Panc1 (cell line): ENCODE data around the gene LIN7C. TPM values are rescaled to one million over a fixed set of nuclear protein-coding genes. Genes with fewer than 3 reads are reported as not detected.

Experiments used
- ATAC-seq: fragments of 200-7000 bp; cut with Tn5 transposase; 2 replicates; pipeline ENCODE4 v1.9.1; 2020; ENCODE audit warnings: mild to moderate bottlenecking, moderate library complexity
- BruUV-seq: library from RNA; stranded (reverse); fragments of 400-500 nt; replicated peaks from 2 replicates; lab custom pipeline; 2021; lab: Mats Ljungman, UMichigan
- CTCF ChIA-PET: fragments of 300-600 bp; sonication (Branson Sonifier 250); formaldehyde crosslinking; loops from one replicate; lab custom pipeline; 2022; ENCODE audit warnings: antibody characterized with exemption; lab: Charles Lee
- POLR2A ChIA-PET: fragments of 300-600 bp; sonication (Branson Sonifier 250); formaldehyde crosslinking; loops from one replicate; lab custom pipeline; 2022; ENCODE audit warnings: antibody characterized with exemption; lab: Charles Lee
- DNase-seq: peaks from one replicate; pipeline ENCODE4 v3.0.0-alpha.2; 2010; ENCODE audit warnings: low read depth, low spot score
- H3K27ac ChIP-seq: 2 replicates; pipeline ENCODE4 v1.5.1; 2011; ENCODE audit warnings: mild to moderate bottlenecking, low read length, inconsistent platforms
- H3K27me3 ChIP-seq: fragments of 200-500 bp; sonication (Bioruptor generic); 2 replicates; pipeline ENCODE4 v1.6.0; 2014; ENCODE audit warnings: low read length, inconsistent platforms; ENCODE audit not compliant: control insufficient read depth, insufficient read depth
- H3K36me3 ChIP-seq: fragments of 200-500 bp; sonication (Bioruptor generic); 2 replicates; pipeline ENCODE4 v1.5.1; 2014; ENCODE audit warnings: inconsistent platforms, mild to moderate bottlenecking, low read length, moderate library complexity; ENCODE audit not compliant: control insufficient read depth, insufficient read depth
- H3K4me1 ChIP-seq: 2 replicates; pipeline ENCODE4 v1.5.1; 2011; ENCODE audit warnings: inconsistent platforms, mild to moderate bottlenecking, low read length, moderate library complexity; ENCODE audit not compliant: control insufficient read depth, insufficient read depth
- H3K4me3 ChIP-seq, 2 experiments: 2 replicates each; pipeline ENCODE4 v1.5.1; 2011 to 2012; ENCODE audit warnings: low read depth in 2 of 2, low read length in 2 of 2, mild to moderate bottlenecking in 2 of 2, inconsistent platforms in 1 of 2, moderate library complexity in 1 of 2
- H3K9me3 ChIP-seq: fragments of 200-500 bp; sonication (Bioruptor generic); 2 replicates; pipeline ENCODE4 v1.5.1; 2014; ENCODE audit warnings: low read depth, mild to moderate bottlenecking, inconsistent platforms, low read length, moderate library complexity; ENCODE audit not compliant: control insufficient read depth, insufficient read depth
- CTCF ChIP-seq: fragments of 450-650 bp; IDR thresholded peaks from 2 replicates; pipeline ENCODE4 v1.5.1; 2017; ENCODE audit warnings: mild to moderate bottlenecking
- POLR2AphosphoS5 ChIP-seq: IDR thresholded peaks from 2 replicates; pipeline ENCODE4 v1.6.1; 2012; ENCODE audit warnings: mild to moderate bottlenecking, low read depth, low read length, moderate library complexity
- REST ChIP-seq, 2 experiments: IDR thresholded peaks; 2 replicates each; pipeline ENCODE4 v1.6.1; 2011 to 2012; ENCODE audit warnings: low read depth in 2 of 2, control low read depth in 1 of 2, low read length in 1 of 2, mild to moderate bottlenecking in 1 of 2, moderate library complexity in 1 of 2; ENCODE audit not compliant: insufficient read depth in 1 of 2
- SIN3A ChIP-seq: IDR thresholded peaks from 2 replicates; pipeline ENCODE4 v1.6.1; 2012; ENCODE audit warnings: low read depth, mild to moderate bottlenecking, low read length, moderate library complexity, borderline replicate concordance; ENCODE audit not compliant: insufficient read depth
- TCF7L2 ChIP-seq: IDR thresholded peaks from 2 replicates; pipeline ENCODE4 v1.6.1; 2011; ENCODE audit warnings: mild to moderate bottlenecking, low read depth, low read length, inconsistent platforms
- in situ Hi-C: cut with HindIII; loops from 2 replicates; pipeline ENCODE4 v1.10.0; 2016; ENCODE audit warnings: low sequenced_read_pairs, low pct_unique_long_range_greater_than_20kb
- intact Hi-C: fragments of 100-400 bp; cut with micrococcal nuclease; formaldehyde crosslinking; loops from one replicate; pipeline ENCODE4 v1.10.0; 2022; ENCODE audit not compliant: unreplicated experiment
- total RNA-seq: library from RNA; stranded (reverse); gene quantifications from one replicate; pipeline ENCODE4 v1.2.1, GENCODE V29; 2021; ENCODE audit not compliant: unreplicated experiment

LIN7C gene
- total RNA-seq, 1 experiment from 2014 or later = 44.2 TPM

GRCh38 chr11:27509908-27510307, 3.3 kb upstream of the LIN7C start:
- H3K27ac ChIP-seq = no peak overlapping the region
- ATAC-seq (no peak), DNase-seq (no peak)
- H3K4me3 ChIP-seq = no peak overlapping the region
- ChIA-PET POLR2A (no interaction called here), CTCF (no interaction called here)
- peaks cover 8% of the 10 kb centered on the region; the same call in 1 of the 2 replicates for H3K36me3 ChIP-seq
- in situ Hi-C loops = no loop called here
- no TSS peak for BruUV-seq
- H3K27me3 ChIP-seq = no peaks in the 10 kb centered on the region
- no peak for TF ChIP-seq POLR2AphosphoS5
- TF ChIP-seq CTCF = no peak
- no peak for TF ChIP-seq TCF7L2
- no peak for TF ChIP-seq SIN3A
- no peak for TF ChIP-seq REST (IDR thresholded peaks at IDR 0.05; ENCODE audit: insufficient read depth in 1 of 2, low read depth in 2 of 2, low read length in 1 of 2)
- intact Hi-C loops = no loop called here
- no peaks in the 10 kb centered on the region; the same call in 1 of the 2 replicates for H3K9me3 ChIP-seq
- peaks cover 13% of the 10 kb centered on the region; the same call in 1 of the 2 replicates for H3K4me1 ChIP-seq

GRCh38 chr11:27507557-27508322, 1.2 kb upstream of the LIN7C start:
- DNase-seq (no peak), ATAC-seq (no peak)
- POLR2A ChIA-PET = no interaction called here
- in situ Hi-C loops = no loop called here
- BruUV-seq = TSS peak; percentile 85
- Histone ChIP-seq H3K4me1 (peaks cover 13% of the 10 kb centered on the region; the same call in 1 of the 2 replicates), H3K27me3 (no peaks in the 10 kb centered on the region), H3K9me3 (no peaks in the 10 kb centered on the region), H3K4me3 (peak overlapping the region; percentile 71 to 90), H3K27ac (peak overlapping the region; percentile 98), H3K36me3 (peaks cover 8% of the 10 kb centered on the region; the same call in 1 of the 2 replicates)
- intact Hi-C loops = no loop called here
- TF ChIP-seq CTCF (no peak), POLR2AphosphoS5 (no peak), SIN3A (no peak), TCF7L2 (no peak)
- CTCF ChIA-PET = interaction anchor here (0.6 kb wide), 1 partner anchor 498 kb away, joined by 5 read pairs; no protein-coding TSS in a partner anchor
